Bronchial epithelial cell (primary cell): Measurements from ENCODE around the gene CACTIN. TPM values are rescaled to one million over a fixed set of nuclear protein-coding genes. Genes with fewer than 3 reads are reported as not detected.

Experiments
- DNase-seq: peaks from one replicate; pipeline ENCODE4 v3.0.0-alpha.2; 2010; ENCODE audit warnings: low read depth
- FAIRE-seq: peaks from 2 replicates; lab custom pipeline; 2011; peaks lifted over from hg19 to GRCh38; lab: Jason Lieb, UNC
- H3K27me3 ChIP-seq: 2 replicates; pipeline ENCODE4 v1.5.1; 2011; ENCODE audit warnings: low read length; ENCODE audit not compliant: control insufficient read depth, insufficient read depth
- H3K36me3 ChIP-seq: 2 replicates; pipeline ENCODE4 v1.5.1; 2011; ENCODE audit warnings: low read length; ENCODE audit not compliant: control insufficient read depth, insufficient read depth
- H3K4me3 ChIP-seq: 2 replicates; pipeline ENCODE4 v1.5.1; 2011; ENCODE audit warnings: mild to moderate bottlenecking, low read depth, low read length, control low read depth
- CTCF ChIP-seq: IDR thresholded peaks from 2 replicates; pipeline ENCODE4 v1.5.1; 2011; ENCODE audit warnings: mild to moderate bottlenecking, moderate library complexity, low read length, control low read depth, inconsistent platforms; ENCODE audit not compliant: insufficient read depth, severe bottlenecking
- total RNA-seq: library from RNA; depleted of rRNA; stranded (reverse); fragments of >200 nt; gene quantifications from 2 replicates; pipeline ENCODE4 v1.2.1, GENCODE V29; 2014

Gene CACTIN
- total RNA-seq, 1 donor from 2014 or later: 30.3 TPM

DNA sequence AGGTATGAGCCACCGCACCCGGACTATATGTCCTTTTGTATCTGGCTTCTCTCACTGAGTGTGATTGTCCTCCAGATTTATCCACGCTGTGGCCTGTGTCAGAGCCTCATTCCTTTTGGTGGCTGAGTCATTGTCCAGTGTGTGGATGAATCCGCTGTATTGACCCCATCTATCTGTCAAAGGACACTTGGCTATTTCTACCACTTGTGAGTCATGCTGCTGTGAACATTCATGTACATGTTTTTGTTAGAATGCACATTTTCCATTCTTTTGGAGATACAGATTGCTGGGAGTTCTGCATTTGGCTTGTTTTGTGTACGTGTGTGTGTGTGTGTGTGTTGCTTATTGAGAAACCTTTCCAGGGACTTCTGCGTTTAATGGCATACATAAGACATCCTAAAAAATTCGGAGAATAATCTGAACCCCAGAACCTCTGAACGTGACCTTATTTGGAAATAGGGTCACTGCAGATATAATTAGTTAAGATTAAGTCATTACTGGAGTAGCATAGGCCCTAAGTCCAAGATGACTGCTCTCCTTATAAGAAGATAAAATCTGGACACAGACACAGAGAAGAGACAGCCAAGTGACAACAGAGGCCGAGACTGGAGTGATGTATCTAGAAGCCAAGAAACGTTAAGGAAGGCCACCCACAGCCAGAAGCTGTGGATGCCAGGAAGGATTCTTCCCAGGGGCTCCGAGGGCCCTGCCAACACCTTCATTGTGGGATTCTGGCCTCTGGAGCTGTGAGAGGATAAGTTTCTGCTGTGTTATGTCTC is 46.2 kb downstream of the CACTIN start:
- TF ChIP-seq CTCF: no peak
- FAIRE-seq (no peak), DNase-seq (no peak)
- Histone ChIP-seq H3K36me3 (peaks cover 7% of the 10 kb centered on the region), H3K27me3 (no peaks in the 10 kb centered on the region), H3K4me3 (no peak overlapping the region)

DNA sequence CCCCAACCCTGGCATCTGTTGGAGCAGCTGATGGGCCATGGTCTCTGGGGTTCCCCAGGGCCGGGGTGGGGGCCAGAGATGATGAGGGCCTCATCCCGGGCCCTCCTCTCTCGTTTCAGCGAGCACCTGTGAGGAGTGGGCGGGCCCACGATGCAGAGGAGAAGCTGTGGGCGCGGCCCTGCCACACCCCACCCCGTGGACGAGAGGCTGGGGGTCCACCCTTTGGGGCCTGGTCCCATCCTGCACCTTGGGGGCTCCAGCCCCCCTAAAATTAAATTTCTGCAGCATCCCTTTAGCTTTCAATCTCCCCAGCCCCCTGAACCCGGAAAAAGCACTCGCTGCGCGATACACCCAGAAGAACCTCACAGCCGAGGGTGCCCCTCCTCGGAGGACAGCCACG is 48.2 kb downstream of the CACTIN start:
- DNase-seq (no peak), FAIRE-seq (no peak)
- Histone ChIP-seq H3K4me3 (no peak overlapping the region), H3K27me3 (no peaks in the 10 kb centered on the region), H3K36me3 (peaks cover 8% of the 10 kb centered on the region)
- TF ChIP-seq CTCF: no peak

GRCh38 chr19:3577723-3578344 is 48.8 kb downstream of the CACTIN start:
- Histone ChIP-seq H3K27me3 (no peaks in the 10 kb centered on the region), H3K4me3 (no peak overlapping the region), H3K36me3 (peaks cover 8% of the 10 kb centered on the region)
- FAIRE-seq (no peak), DNase-seq (no peak)
- no peak for TF ChIP-seq CTCF

DNA sequence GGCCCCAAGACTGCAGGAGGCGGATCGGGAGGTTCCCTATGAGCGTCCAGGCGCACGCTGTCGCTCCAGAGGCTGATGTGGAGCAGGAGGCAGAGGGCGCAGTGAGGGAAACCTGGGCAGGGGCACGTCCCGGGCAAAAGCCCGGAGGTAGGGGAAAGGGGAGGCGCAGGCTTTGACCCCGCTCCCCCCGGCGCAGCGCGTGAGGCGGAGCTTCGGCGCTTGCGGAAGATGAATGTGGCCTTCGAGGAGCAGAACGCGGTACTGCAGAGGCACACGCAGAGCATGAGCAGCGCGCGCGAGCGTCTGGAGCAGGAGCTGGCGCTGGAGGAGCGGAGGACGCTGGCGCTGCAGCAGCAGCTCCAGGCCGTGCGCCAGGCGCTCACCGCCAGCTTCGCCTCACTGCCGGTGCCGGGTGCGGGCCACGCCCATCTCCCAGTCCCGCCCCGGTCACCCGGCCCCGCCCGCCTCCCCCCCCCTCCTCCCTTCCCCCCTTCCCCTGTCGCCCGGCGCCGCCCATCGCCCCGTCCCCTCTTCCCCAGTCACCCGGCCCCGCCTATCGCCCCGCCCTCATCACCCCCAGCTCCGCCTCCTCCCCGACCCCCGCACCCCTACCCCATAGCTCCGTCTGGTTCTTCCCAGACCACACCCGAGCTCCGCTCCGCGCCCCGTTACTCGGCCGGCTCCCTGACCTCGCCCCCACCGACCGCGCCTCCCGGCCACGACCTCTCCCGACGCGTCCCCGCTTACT is 49.7 kb downstream of the CACTIN start:
- Histone ChIP-seq H3K36me3 (peaks cover 8% of the 10 kb centered on the region), H3K4me3 (peak overlapping the region; percentile 10), H3K27me3 (no peaks in the 10 kb centered on the region)
- TF ChIP-seq CTCF: no peak
- no peak for DNase-seq
- no peak for FAIRE-seq

DNA sequence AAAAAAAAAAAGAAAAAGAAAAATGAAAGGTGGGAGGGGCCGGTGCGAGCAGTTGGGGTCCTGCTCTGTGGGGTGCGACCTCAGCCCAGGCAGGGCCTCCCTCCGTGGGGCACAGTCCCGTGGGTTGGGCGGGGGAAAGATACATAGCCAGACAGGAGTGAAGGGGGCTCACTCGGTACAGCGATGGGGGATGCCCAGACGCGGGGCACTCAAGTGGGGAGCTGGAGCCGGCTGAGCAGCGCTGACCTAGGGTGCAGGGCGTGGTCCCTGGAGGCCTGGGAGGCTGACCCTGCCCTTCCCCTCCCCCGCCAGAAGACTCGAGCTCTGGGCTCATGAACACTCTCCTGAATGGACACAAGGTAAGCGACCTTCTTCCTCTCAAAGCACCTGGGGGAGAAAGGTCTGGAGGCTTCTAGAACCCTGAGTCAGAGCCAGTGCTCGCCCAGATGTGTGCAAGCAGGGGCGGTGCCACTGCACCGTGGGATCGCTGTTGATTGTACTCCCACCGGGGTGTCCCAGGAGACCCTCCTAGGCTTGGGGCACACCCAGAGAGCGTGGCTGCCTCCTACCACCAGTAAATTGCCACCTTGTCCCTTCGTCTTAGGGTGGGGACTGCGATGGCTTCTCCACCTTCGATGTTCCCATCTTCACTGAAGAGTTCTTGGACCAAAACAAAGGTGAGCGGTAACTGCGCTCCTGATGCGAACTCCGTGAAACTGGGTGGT is 50.5 kb downstream of the CACTIN start:
- no peak for TF ChIP-seq CTCF
- no peak for FAIRE-seq
- no peaks in the 10 kb centered on the region for H3K27me3 ChIP-seq
- DNase-seq: no peak
- H3K4me3 ChIP-seq: no peak overlapping the region
- peaks cover 8% of the 10 kb centered on the region for H3K36me3 ChIP-seq
